Measurements from ENCODE around the gene SLC7A4.
"Not testable (repeated sequence)": the region's sequence is repeated elsewhere in the genome, so short reads cannot be mapped to it uniquely, and the experiment has no call there.

Gene SLC7A4

DNA sequence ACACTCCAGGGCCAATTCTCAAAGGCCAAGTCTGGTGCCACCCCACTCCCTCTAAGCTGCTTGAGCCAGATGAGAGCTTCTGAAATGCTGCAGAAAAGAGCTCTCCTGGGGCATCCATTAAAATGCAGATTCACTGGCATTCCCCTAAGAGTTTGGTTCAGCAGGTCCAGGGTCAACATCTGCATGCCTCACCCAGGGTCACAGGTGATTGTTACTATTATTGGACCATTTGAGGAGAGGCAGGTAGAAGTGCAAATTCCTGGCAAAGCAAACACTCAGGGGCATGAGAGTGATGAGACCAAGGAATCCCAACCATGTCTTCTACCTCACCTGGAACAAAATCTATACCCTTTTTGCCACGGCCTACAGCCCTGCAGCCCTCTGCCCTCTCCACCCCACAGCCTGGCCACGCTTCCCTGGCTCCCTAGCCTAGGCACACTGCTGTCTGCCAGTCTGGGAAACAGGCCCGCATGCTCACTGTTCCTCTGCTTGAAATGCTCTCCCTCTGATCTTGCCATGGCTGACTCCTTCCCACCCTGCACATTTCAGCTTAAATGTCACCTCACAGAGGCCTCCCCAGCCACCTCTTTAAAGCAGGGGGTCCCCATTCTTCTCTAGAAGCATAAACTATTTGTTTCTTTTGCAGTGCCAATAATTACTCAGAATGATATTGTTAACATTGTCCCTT is 21.8 kb downstream of the SLC7A4 start:
- Histone ChIP-seq H3K27me3 (peaks cover 52% of the 10 kb centered on the region), H3K9me3 (no peaks in the 10 kb centered on the region), H3K4me3 (ENCODE audit: low read depth in 1 of 2, low read length in 1 of 2) (no peak overlapping the region), H3K4me1 (ENCODE audit: control insufficient read depth in 1 of 2, insufficient read depth in 1 of 2, low read depth in 1 of 2, low read length in 1 of 2) (peaks cover 11 to 13% of the 10 kb centered on the region in 2 experiments), H3K36me3 (no peaks in the 10 kb centered on the region), H3K27ac (no peak overlapping the region)
- TF ChIP-seq, protein P1, sequence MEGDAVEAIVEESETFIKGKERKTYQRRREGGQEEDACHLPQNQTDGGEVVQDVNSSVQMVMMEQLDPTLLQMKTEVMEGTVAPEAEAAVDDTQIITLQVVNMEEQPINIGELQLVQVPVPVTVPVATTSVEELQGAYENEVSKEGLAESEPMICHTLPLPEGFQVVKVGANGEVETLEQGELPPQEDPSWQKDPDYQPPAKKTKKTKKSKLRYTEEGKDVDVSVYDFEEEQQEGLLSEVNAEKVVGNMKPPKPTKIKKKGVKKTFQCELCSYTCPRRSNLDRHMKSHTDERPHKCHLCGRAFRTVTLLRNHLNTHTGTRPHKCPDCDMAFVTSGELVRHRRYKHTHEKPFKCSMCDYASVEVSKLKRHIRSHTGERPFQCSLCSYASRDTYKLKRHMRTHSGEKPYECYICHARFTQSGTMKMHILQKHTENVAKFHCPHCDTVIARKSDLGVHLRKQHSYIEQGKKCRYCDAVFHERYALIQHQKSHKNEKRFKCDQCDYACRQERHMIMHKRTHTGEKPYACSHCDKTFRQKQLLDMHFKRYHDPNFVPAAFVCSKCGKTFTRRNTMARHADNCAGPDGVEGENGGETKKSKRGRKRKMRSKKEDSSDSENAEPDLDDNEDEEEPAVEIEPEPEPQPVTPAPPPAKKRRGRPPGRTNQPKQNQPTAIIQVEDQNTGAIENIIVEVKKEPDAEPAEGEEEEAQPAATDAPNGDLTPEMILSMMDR (IDR thresholded peaks at IDR 0.05), result no peak

DNA sequence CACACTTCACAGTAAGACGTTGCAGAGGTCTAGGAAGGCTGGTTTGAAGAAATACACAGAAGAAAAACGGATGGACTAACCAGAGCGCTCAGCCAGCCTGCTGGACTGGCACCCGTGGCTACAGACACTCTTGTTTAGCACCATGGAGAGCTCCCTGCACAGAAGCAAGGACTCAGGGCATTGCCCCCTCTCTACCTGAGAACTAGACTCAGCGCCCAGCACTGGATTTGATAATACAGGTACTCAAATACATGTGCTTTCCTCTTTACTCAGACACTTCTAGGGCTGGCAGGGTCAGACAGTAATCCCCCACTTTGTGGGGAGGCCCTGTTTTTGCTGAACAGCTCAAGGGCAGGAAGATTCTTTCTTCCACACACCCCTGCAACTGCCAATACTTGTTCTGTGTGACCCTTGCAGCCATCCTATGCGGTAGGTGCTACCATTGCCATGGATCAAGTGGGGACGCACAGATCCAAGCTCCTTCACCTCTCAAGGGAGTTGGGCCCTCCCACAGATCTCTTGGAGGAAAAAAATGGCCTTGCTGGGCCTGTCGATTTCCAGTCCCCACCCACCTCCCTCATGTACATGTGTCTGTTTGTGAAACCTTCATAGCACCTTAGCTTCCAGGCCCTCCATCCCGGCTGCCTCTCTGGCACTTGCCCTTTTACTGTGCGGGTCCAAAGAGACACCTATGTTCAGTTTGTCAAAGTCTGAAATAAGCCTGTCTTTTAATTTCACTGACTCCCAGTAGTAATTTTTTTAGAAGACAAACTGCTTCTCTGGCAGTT is 22.5 kb downstream of the SLC7A4 start:
- H3K9me3 ChIP-seq, result no peaks in the 10 kb centered on the region
- H3K27ac ChIP-seq, result no peak overlapping the region
- no peaks in the 10 kb centered on the region for H3K36me3 ChIP-seq
- peaks cover 44% of the 10 kb centered on the region for H3K27me3 ChIP-seq
- peaks cover 11 to 13% of the 10 kb centered on the region in 2 experiments for H3K4me1 ChIP-seq (ENCODE audit: control insufficient read depth in 1 of 2, insufficient read depth in 1 of 2, low read depth in 1 of 2, low read length in 1 of 2)
- TF ChIP-seq, protein P1 (IDR thresholded peaks at IDR 0.05), result no peak
- no peak overlapping the region for H3K4me3 ChIP-seq (ENCODE audit: low read depth in 1 of 2, low read length in 1 of 2)

DNA sequence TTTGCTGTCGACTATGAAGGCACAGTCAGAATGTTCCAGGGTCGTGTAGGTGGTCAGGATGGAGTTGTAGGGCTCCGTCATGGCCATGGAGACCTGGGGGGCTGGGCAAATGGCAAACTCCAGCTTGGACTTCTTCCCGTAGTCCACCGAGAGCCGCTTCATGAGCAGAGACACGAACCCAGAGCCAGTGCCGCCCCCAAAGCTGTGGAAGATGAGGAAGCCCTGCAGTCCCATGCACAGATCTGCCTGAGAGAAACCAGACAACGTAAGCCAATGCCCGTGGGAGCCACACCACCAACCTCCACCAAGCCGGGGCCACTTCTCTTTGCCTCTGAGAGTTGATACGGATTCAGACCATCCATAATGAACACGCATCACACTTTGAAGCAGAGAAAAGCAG is 23.2 kb downstream of the SLC7A4 start:
- not testable (repeated sequence) for H3K4me3 ChIP-seq (ENCODE audit: low read depth in 1 of 2, low read length in 1 of 2); H3K27ac ChIP-seq; H3K9me3 ChIP-seq; H3K4me1 ChIP-seq (ENCODE audit: control insufficient read depth in 1 of 2, insufficient read depth in 1 of 2, low read depth in 1 of 2, low read length in 1 of 2); H3K36me3 ChIP-seq
- peaks cover 38% of the 10 kb centered on the region for H3K27me3 ChIP-seq

DNA sequence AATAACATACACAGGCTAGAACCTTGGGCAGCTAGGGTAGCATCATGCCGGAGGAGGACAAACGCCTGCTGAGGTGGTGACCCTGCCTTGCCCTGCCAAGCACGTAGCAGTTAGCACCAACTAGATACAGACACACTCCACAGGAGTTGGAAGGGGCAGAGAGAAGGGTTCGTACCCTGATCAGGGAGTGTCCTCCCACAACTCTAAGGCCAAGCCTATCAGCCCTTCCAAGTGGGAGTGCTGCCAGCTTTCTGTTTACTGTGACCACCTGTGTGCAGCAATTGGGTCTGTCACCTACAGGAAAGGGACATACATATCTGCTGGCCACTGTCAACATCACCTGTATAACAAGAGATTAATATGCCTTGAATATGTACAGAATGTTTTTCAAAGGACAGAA is 28.6 kb downstream of the SLC7A4 start:
- TF ChIP-seq, protein P1 (IDR thresholded peaks at IDR 0.05), result no peak
- H3K27me3 ChIP-seq, result peaks cover 15% of the 10 kb centered on the region
- H3K27ac ChIP-seq, result no peak overlapping the region
- H3K4me3 ChIP-seq (ENCODE audit: low read depth in 1 of 2, low read length in 1 of 2), result no peak overlapping the region
- no peaks in the 10 kb centered on the region for H3K36me3 ChIP-seq
- H3K9me3 ChIP-seq, result no peaks in the 10 kb centered on the region
- peaks cover 20 to 27% of the 10 kb centered on the region in 2 experiments for H3K4me1 ChIP-seq (ENCODE audit: control insufficient read depth in 1 of 2, insufficient read depth in 1 of 2, low read depth in 1 of 2, low read length in 1 of 2)

DNA sequence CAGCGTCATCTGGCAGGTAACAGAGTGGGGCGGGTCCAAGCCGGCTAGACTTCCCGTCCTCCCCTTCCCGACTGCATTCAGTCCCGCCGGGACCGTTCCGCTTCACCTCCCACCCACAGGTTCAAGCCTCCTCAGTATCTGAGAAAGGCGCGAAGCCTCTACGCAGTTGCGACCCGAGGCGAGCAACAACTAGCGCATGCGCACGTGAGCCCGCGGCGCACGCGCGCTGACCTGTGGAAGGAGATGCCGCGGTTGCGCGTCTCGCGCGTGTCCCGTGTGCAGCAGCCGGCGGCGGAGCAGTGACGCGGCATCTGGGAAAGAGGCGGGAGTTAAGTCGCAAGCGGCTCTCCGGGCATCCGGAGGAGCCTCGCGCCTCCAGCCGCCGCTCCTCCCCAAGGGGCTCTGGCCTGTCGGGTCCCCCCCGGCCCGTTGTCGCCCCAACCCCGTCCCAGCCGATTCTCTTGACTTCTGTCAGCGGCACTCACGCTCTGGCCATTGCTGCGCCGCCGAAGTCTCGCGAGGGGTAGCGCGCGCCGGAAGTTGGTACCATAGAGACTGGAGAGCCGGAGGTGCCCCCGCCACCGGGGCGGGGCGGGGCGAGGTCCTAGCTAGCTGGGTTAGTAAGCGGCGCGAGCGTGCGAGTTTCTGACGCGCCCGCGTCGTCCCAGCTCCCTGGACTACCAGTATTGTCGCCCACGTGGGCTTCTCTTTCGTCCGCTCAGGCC is 30.6 kb downstream of the SLC7A4 start, which contains the start of gene THAP7:
TSS of gene THAP7 (minus strand) at position 518 of the 725 bp plus-strand sequence. CDS start at position 311, 207 bp downstream.
- TF ChIP-seq, protein P1 (IDR thresholded peaks at IDR 0.05), result peak; percentile 28
- H3K27me3 ChIP-seq, result peaks cover 4% of the 10 kb centered on the region
- H3K4me1 ChIP-seq (ENCODE audit: control insufficient read depth in 1 of 2, insufficient read depth in 1 of 2, low read depth in 1 of 2, low read length in 1 of 2), result peaks cover 20 to 27% of the 10 kb centered on the region in 2 experiments
- no peaks in the 10 kb centered on the region for H3K9me3 ChIP-seq
- H3K27ac ChIP-seq, result peak within 1 kb of the TSS; percentile 89
- peak within 1 kb of the TSS; percentile 80 to 91 for H3K4me3 ChIP-seq (ENCODE audit: low read depth in 1 of 2, low read length in 1 of 2)
- peaks cover 13% of the 10 kb centered on the region for H3K36me3 ChIP-seq
